Esophagus muscularis mucosa (tissue), 4 donors: ENCODE data around the gene OGFOD3. TPM values are rescaled to one million over a fixed set of nuclear protein-coding genes. Genes with fewer than 3 reads are reported as not detected.

Source experiments
- DNase-seq: peaks from one replicate; pipeline ENCODE4 v3.0.0-alpha.2; 2017; ENCODE audit errors: extremely low spot score
- H3K27ac ChIP-seq, 4 donors: fragments of 200-600 bp; sonication (generic); replicated peaks in 1 of 4; 1 replicate in 3 of 4; 2 replicates in 1 of 4; pipeline ENCODE4 v1.5.1; 2016 to 2019; ENCODE audit warnings: mild to moderate bottlenecking in 1 of 4
- H3K27me3 ChIP-seq, 4 donors: fragments of 200-600 bp; sonication (generic); one replicate each; pipeline versions ENCODE4 v1.5.1 to v1.6.0; 2016 to 2019
- H3K36me3 ChIP-seq, 4 donors: fragments of 200-600 bp; sonication (generic); one replicate each; pipeline ENCODE4 v1.5.1; 2016 to 2019
- H3K4me1 ChIP-seq, 4 donors: fragments of 200-600 bp; sonication (generic); one replicate each; pipeline ENCODE4 v1.5.1; 2016 to 2019
- H3K4me3 ChIP-seq, 4 donors: fragments of 200-600 bp; sonication (generic); 1 replicate in 2 of 4; 2 replicates in 2 of 4; pipeline ENCODE4 v1.5.1; 2016 to 2019; ENCODE audit warnings: mild to moderate bottlenecking in 4 of 4, moderate library complexity in 1 of 4
- H3K9me3 ChIP-seq, 4 donors: fragments of 200-600 bp; sonication (generic); 1 replicate in 3 of 4; 2 replicates in 1 of 4; pipeline ENCODE4 v1.5.1; 2016 to 2019
- EP300 ChIP-seq: sonication (generic); formaldehyde crosslinking; IDR thresholded peaks from one replicate; pipeline ENCODE4 v1.6.1; 2017; ENCODE audit warnings: antibody characterized with exemption
- POLR2A ChIP-seq: fragments of 450-650 bp; IDR thresholded peaks from one replicate; pipeline ENCODE4 v1.6.1; 2017; ENCODE audit warnings: antibody characterized with exemption, moderate library complexity, mild to moderate bottlenecking, low read depth
- POLR2AphosphoS5 ChIP-seq, 2 donors: sonication (generic); formaldehyde crosslinking; IDR thresholded peaks; one replicate each; pipeline ENCODE4 v1.6.1; 2017; ENCODE audit warnings: antibody characterized with exemption in 2 of 2
- WGBS: methylation state at CpG from one replicate; pipeline ENCODE4 v1.1.5; 2018; 5-methylcytosine and 5-hydroxymethylcytosine counted together
- intact Hi-C: fragments of 100-400 bp; cut with DNase I; formaldehyde crosslinking; loops from one replicate; pipeline ENCODE4 v1.15.1; 2023
- total RNA-seq, 4 donors: library from RNA; depleted of rRNA; stranded (reverse); fragments of >200 nt; gene quantifications; one replicate each; pipeline versions ENCODE4 v1.1.0 to v1.2.1, GENCODE V29; 2016
- TF ChIP-seq, protein P1 (sequence below), 3 experiments: fragments of 200-600 bp in 2 of 3; fragments of 450-650 bp in 1 of 3; sonication (generic) in 2 of 3; IDR thresholded peaks; one replicate each; pipeline ENCODE4 v1.5.1; 2017 to 2019; ENCODE audit warnings: antibody characterized with exemption in 3 of 3, mild to moderate bottlenecking in 2 of 3, moderate library complexity in 1 of 3

The OGFOD3 gene
- total RNA-seq, 4 donors from 2014 or later = 21.6 to 35.3 (median 28.5) TPM

DNA sequence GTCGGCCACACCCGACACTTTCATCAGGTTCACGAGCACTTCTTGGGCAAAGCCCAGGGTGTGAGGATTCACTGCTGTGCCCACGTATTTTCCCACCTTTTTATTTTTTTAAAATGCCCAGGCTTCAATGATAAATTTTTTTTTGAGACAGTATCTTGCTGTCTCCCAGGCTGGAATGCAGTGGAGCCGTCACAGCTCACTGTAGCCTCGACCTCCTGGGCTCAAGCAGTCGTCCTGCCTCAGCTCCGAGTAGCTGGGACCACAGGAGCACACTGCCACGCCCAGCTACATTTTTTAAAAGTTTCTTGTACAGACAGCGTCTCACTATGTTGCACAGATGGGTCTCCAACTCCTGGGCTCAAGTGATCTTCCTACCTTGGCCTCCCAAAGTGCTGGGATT is 29.0 kb downstream of the OGFOD3 start:
- TF ChIP-seq POLR2A (no peak), EP300 (no peak), POLR2AphosphoS5 (IDR thresholded peaks at IDR 0.05) (no peak)
- TF ChIP-seq, protein P1, sequence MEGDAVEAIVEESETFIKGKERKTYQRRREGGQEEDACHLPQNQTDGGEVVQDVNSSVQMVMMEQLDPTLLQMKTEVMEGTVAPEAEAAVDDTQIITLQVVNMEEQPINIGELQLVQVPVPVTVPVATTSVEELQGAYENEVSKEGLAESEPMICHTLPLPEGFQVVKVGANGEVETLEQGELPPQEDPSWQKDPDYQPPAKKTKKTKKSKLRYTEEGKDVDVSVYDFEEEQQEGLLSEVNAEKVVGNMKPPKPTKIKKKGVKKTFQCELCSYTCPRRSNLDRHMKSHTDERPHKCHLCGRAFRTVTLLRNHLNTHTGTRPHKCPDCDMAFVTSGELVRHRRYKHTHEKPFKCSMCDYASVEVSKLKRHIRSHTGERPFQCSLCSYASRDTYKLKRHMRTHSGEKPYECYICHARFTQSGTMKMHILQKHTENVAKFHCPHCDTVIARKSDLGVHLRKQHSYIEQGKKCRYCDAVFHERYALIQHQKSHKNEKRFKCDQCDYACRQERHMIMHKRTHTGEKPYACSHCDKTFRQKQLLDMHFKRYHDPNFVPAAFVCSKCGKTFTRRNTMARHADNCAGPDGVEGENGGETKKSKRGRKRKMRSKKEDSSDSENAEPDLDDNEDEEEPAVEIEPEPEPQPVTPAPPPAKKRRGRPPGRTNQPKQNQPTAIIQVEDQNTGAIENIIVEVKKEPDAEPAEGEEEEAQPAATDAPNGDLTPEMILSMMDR (IDR thresholded peaks at IDR 0.05) = no peak
- no peak overlapping the region for H3K4me3 ChIP-seq
- no peak for DNase-seq
- peaks cover 0 to 31% (median 28%) of the 10 kb centered on the region in 4 donors for H3K36me3 ChIP-seq
- no peak overlapping the region for H3K27ac ChIP-seq
- intact Hi-C loops = no loop called here
- peaks cover 0 to 38% (median 19%) of the 10 kb centered on the region in 4 donors for H3K27me3 ChIP-seq
- 86% methylated on average over 10 of the region's 10 CpGs for WGBS
- H3K4me1 ChIP-seq = peaks cover 11 to 30% (median 25%) of the 10 kb centered on the region in 4 donors
- H3K9me3 ChIP-seq = no peaks in the 10 kb centered on the region

DNA sequence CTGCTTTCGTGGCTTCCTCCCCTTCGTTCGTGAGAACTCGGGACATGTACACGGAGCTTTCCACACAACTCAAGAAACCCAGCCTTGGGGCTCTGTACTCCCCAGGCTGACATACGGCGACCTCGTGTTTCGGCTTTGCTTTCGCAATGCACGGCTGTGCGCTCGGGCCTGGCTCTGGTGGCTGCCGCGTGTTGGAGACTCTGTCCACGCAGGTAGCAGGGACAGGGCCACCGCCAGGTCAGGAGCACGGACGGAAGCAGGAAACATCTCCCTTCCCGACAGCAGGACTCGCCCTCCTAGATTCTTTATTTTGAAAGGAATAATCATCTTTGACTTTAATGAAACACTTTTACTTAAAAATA is 29.5 kb downstream of the OGFOD3 start:
- no peak for DNase-seq
- Histone ChIP-seq H3K27me3 (peaks cover 0 to 43% (median 20%) of the 10 kb centered on the region in 4 donors), H3K36me3 (peaks cover 0 to 26% (median 24%) of the 10 kb centered on the region in 4 donors), H3K4me3 (no peak overlapping the region), H3K4me1 (peaks cover 14 to 31% (median 27%) of the 10 kb centered on the region in 4 donors), H3K9me3 (no peaks in the 10 kb centered on the region), H3K27ac (no peak overlapping the region)
- 88% methylated on average over 21 of the region's 21 CpGs for WGBS
- TF ChIP-seq, protein P1 (IDR thresholded peaks at IDR 0.05) = no peak
- TF ChIP-seq POLR2A (no peak), POLR2AphosphoS5 (IDR thresholded peaks at IDR 0.05) (no peak), EP300 (no peak)
- intact Hi-C loops = no loop called here

GRCh38 chr17:82388223-82388921 is 30.0 kb downstream of the OGFOD3 start:
- DNase-seq = no peak
- TF ChIP-seq EP300 (no peak), POLR2A (no peak), POLR2AphosphoS5 (IDR thresholded peaks at IDR 0.05) (no peak)
- TF ChIP-seq, protein P1 (IDR thresholded peaks at IDR 0.05) = no peak
- H3K36me3 ChIP-seq = peaks cover 0 to 22% (median 20%) of the 10 kb centered on the region in 4 donors
- intact Hi-C loops = no loop called here
- H3K9me3 ChIP-seq = no peaks in the 10 kb centered on the region
- H3K4me1 ChIP-seq = peaks cover 14 to 32% (median 27%) of the 10 kb centered on the region in 4 donors
- WGBS = 79% methylated on average over 23 of the region's 34 CpGs
- no peak overlapping the region for H3K27ac ChIP-seq
- peaks cover 0 to 48% (median 23%) of the 10 kb centered on the region in 4 donors for H3K27me3 ChIP-seq
- no peak overlapping the region for H3K4me3 ChIP-seq

- intact Hi-C loops = no loop called here
- no peak for DNase-seq
- TF ChIP-seq POLR2AphosphoS5 (IDR thresholded peaks at IDR 0.05) (no peak), EP300 (no peak), POLR2A (no peak)
- TF ChIP-seq, protein P1 (IDR thresholded peaks at IDR 0.05) = no peak
- Histone ChIP-seq H3K36me3 (peaks cover 0 to 15% (median 13%) of the 10 kb centered on the region in 4 donors), H3K9me3 (no peaks in the 10 kb centered on the region), H3K4me1 (peaks cover 14 to 32% (median 27%) of the 10 kb centered on the region in 4 donors), H3K27me3 (peaks cover 0 to 54% (median 24%) of the 10 kb centered on the region in 4 donors), H3K4me3 (no peak overlapping the region), H3K27ac (no peak overlapping the region)
- 72% methylated on average over 3 of the region's 3 CpGs for WGBS
Observed at GRCh38 chr17:82387705-82388106, 30.7 kb downstream of the OGFOD3 start.
